ENCODE results near the gene MIPOL1.

Gene MIPOL1

GRCh38 chr14:37526994-37527393, 329.3 kb downstream of the MIPOL1 start:
- CTCF ChIA-PET, result interaction anchor here (1.0 kb wide), 1 partner anchor 12 kb away, joined by 3 read pairs; no protein-coding TSS in a partner anchor

GRCh38 chr14:37539992-37540391, 342.3 kb downstream of the MIPOL1 start:
- CTCF ChIA-PET, result no interaction called here
- no peak for TF ChIP-seq CTCF (IDR thresholded peaks at IDR 0.05; ENCODE audit: control extremely low read depth, extremely low read depth, low read depth, missing control alignments)
- DNase-seq (ENCODE audit: extremely low spot score), result no peak
- POLR2A ChIA-PET, result no interaction called here

More at GRCh38 chr14:37526994-37527393, 329.3 kb downstream of the MIPOL1 start:
- no peak for TF ChIP-seq CTCF (IDR thresholded peaks at IDR 0.05; ENCODE audit: control extremely low read depth, extremely low read depth, low read depth, missing control alignments)
- POLR2A ChIA-PET, result no interaction called here
- no peak for DNase-seq (ENCODE audit: extremely low spot score)

- TF ChIP-seq CTCF (IDR thresholded peaks at IDR 0.05; ENCODE audit: control extremely low read depth, extremely low read depth, low read depth, missing control alignments), result no peak
- POLR2A ChIA-PET, result no interaction called here
- DNase-seq (ENCODE audit: extremely low spot score), result no peak
- CTCF ChIA-PET, result no interaction called here
Observed at GRCh38 chr14:37544407-37544806, 346.7 kb downstream of the MIPOL1 start.

GRCh38 chr14:37545174-37545573, 347.4 kb downstream of the MIPOL1 start:
- no peak for DNase-seq (ENCODE audit: extremely low spot score)
- no peak for TF ChIP-seq CTCF (IDR thresholded peaks at IDR 0.05; ENCODE audit: control extremely low read depth, extremely low read depth, low read depth, missing control alignments)
- CTCF ChIA-PET, result no interaction called here
- POLR2A ChIA-PET, result no interaction called here

GRCh38 chr14:37546621-37547447, 349.1 kb downstream of the MIPOL1 start:
- no peak for TF ChIP-seq CTCF (IDR thresholded peaks at IDR 0.05; ENCODE audit: control extremely low read depth, extremely low read depth, low read depth, missing control alignments)
- CTCF ChIA-PET, result no interaction called here
- POLR2A ChIA-PET, result no interaction called here
- DNase-seq (ENCODE audit: extremely low spot score), result no peak

- POLR2A ChIA-PET, result no interaction called here
- CTCF ChIA-PET, result no interaction called here
- no peak for DNase-seq (ENCODE audit: extremely low spot score)
- no peak for TF ChIP-seq CTCF (IDR thresholded peaks at IDR 0.05; ENCODE audit: control extremely low read depth, extremely low read depth, low read depth, missing control alignments)
Observed at GRCh38 chr14:37550511-37550910, 352.8 kb downstream of the MIPOL1 start.

Measured in GM10248 (cell line).